Kidney (tissue), 14 donors: ENCODE data around the gene RNF123. TPM values are rescaled to one million over a fixed set of nuclear protein-coding genes. Genes with fewer than 3 reads are reported as not detected.

Experiments used
- DNase-seq, 5 donors: peaks; one replicate each; pipeline ENCODE4 v3.0.0-alpha.2; 2013 to 2020
- FAIRE-seq: peaks from 2 replicates; lab custom pipeline; 2012; peaks lifted over from hg19 to GRCh38; lab: Jason Lieb, UNC
- H3K27ac ChIP-seq, 2 donors: one replicate each; pipeline ENCODE4 v1.7.0; 2013; ENCODE audit warnings: low read depth in 2 of 2, low read length in 2 of 2, inconsistent platforms in 1 of 2
- H3K27me3 ChIP-seq: one replicate; pipeline ENCODE4 v1.7.1; 2013; ENCODE audit warnings: low read length, inconsistent platforms; ENCODE audit not compliant: control insufficient read depth, insufficient read depth
- H3K36me3 ChIP-seq, 3 donors: one replicate each; pipeline versions ENCODE4 v1.7.0 to v1.7.1; 2013; ENCODE audit warnings: low read length in 3 of 3, control low read depth in 1 of 3, inconsistent platforms in 1 of 3; ENCODE audit not compliant: insufficient read depth in 3 of 3, control insufficient read depth in 2 of 3
- H3K4me1 ChIP-seq, 3 donors: one replicate each; pipeline versions ENCODE4 v1.7.0 to v1.7.1; 2013; ENCODE audit warnings: low read length in 3 of 3, inconsistent platforms in 1 of 3, low read depth in 1 of 3; ENCODE audit not compliant: control insufficient read depth in 2 of 3, insufficient read depth in 2 of 3
- H3K4me3 ChIP-seq, 3 donors: one replicate each; pipeline versions ENCODE4 v1.7.0 to v1.8.1; 2013; ENCODE audit warnings: low read length in 3 of 3, control low read depth in 1 of 3, inconsistent platforms in 1 of 3
- H3K9ac ChIP-seq, 3 donors: one replicate each; pipeline versions ENCODE4 v1.7.0 to v1.7.1; 2013; ENCODE audit warnings: low read length in 3 of 3, control low read depth in 1 of 3, inconsistent platforms in 1 of 3
- H3K9me3 ChIP-seq, 3 donors: one replicate each; pipeline versions ENCODE4 v1.7.0 to v1.7.1; 2013; ENCODE audit warnings: low read length in 3 of 3, control low read depth in 1 of 3, inconsistent platforms in 1 of 3; ENCODE audit not compliant: control insufficient read depth in 2 of 3, insufficient read depth in 1 of 3
- CTCF ChIP-seq: IDR thresholded peaks from 3 replicates; pipeline ENCODE4 v1.5.1; 2012; ENCODE audit warnings: mild to moderate bottlenecking, moderate library complexity, borderline replicate concordance; ENCODE audit not compliant: insufficient read depth; ENCODE audit errors: extremely low read depth
- intact Hi-C: fragments of 100-400 bp; cut with DNase I; formaldehyde crosslinking; loops from one replicate; pipeline ENCODE4 v1.11.1; 2022
- polyA plus RNA-seq: library from polyadenylated mRNA; stranded (reverse); fragments of 350-450 nt; fragmentation: Illumina TruSeq; extraction: RNeasy Lipid Tissue Mini Kit (QIAGEN cat#74804); gene quantifications from one replicate; pipeline ENCODE4 v1.2.3, GENCODE V29; 2014; ENCODE audit warnings: low read depth, low replicate concordance; ENCODE audit not compliant: insufficient read depth
- total RNA-seq: library from RNA; stranded (reverse); fragmentation: NEBNext Ultra II Directional; extraction: Animal tissue kit (Norgen Biotek cat#: 25700); gene quantifications from one replicate; pipeline ENCODE4 v1.2.1, GENCODE V29; 2021
- donor health status: control.
- donor health status: control.
- donor health status: control.
- donor health status: control.
- donor health status: control.
- donor health status: DM: yes; HTN: yes; CAD: no.
- donor health status: Normal renal cell carcinoma (clear cell type).

The RNF123 gene
- total and polyA plus RNA-seq, 2 donors from 2014 or later: 41.7 to 43.7 TPM

DNA sequence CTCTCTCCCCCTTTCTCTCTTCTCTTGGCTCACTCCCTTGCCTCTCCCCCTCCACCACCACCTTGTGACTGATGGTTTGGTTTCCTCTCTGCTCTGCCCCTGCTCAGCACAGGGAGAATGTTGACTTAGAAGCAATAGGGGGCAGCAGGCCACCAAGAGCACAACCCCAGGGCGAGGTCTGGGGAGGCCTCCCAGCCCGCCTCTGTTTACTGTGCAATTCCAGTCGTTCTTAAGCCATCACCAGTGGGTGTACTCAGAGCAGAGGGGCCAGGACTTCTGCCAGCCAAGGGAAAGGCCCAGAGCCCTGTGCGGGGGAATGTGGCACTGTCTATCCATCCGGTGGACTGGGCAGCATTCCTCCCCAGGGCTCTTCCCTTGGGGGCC, 21.0 kb upstream of the RNF123 start:
- H3K4me3 ChIP-seq: no peak overlapping the region
- no peak for FAIRE-seq
- no peak for TF ChIP-seq CTCF
- peaks cover 2 to 33% (median 22%) of the 10 kb centered on the region in 3 donors for H3K4me1 ChIP-seq
- intact Hi-C loops: loop anchor here (10.0 kb wide), 1 partner anchor 124 kb away; no protein-coding TSS in a partner anchor
- no peaks in the 10 kb centered on the region for H3K27me3 ChIP-seq
- no peaks in the 10 kb centered on the region for H3K36me3 ChIP-seq
- no peak overlapping the region for H3K27ac ChIP-seq
- no peaks in the 10 kb centered on the region for H3K9me3 ChIP-seq
- DNase-seq: no peak
- H3K9ac ChIP-seq: no peak overlapping the region

GRCh38 chr3:49668861-49669260, 20.5 kb upstream of the RNF123 start:
- Histone ChIP-seq H3K4me3 (no peak overlapping the region), H3K36me3 (no peaks in the 10 kb centered on the region), H3K27me3 (no peaks in the 10 kb centered on the region), H3K4me1 (peaks cover 2 to 33% (median 23%) of the 10 kb centered on the region in 3 donors), H3K27ac (no peak overlapping the region), H3K9me3 (no peaks in the 10 kb centered on the region), H3K9ac (no peak overlapping the region)
- intact Hi-C loops: loop anchor here (10.0 kb wide), 1 partner anchor 124 kb away; no protein-coding TSS in a partner anchor
- TF ChIP-seq CTCF: no peak
- FAIRE-seq (no peak), DNase-seq (peak in 1 of 5 donors; percentile 71)

DNA sequence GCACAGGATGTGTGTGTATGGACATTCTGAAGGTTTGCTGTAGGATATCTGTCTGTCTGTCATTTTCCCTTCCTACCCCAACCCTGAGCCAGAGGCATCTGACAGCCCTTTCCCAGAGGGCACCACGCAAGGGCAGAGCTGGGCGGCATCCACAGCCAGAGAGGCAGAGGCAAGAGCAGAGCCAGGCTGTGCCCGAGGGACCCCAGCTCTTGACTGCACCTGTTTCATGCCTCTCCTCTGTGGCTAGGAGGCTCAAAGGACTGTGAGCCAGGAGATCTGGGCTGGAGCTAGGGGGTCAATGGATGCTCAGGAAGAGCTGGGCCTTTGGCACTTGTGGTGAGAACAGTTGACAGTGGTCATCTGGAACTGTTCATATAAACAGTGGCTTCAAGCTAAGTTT, 20.0 kb upstream of the RNF123 start:
- Histone ChIP-seq H3K27ac (no peak overlapping the region), H3K27me3 (no peaks in the 10 kb centered on the region), H3K9me3 (no peaks in the 10 kb centered on the region), H3K36me3 (no peaks in the 10 kb centered on the region), H3K4me1 (peaks cover 2 to 33% (median 23%) of the 10 kb centered on the region in 3 donors), H3K9ac (no peak overlapping the region), H3K4me3 (no peak overlapping the region)
- intact Hi-C loops: loop anchor here (10.0 kb wide), 1 partner anchor 125 kb away; no protein-coding TSS in a partner anchor
- FAIRE-seq (no peak), DNase-seq (no peak)
- TF ChIP-seq CTCF: no peak

GRCh38 chr3:49670940-49671290, 18.4 kb upstream of the RNF123 start:
- Histone ChIP-seq H3K27ac (peak overlapping the region in 1 of 2 donors; percentile 16), H3K36me3 (peaks cover 0 to under 1% (median 0%) of the 10 kb centered on the region in 3 donors), H3K27me3 (no peaks in the 10 kb centered on the region), H3K9me3 (no peaks in the 10 kb centered on the region), H3K4me3 (no peak overlapping the region), H3K4me1 (peaks cover 2 to 25% (median 25%) of the 10 kb centered on the region in 3 donors), H3K9ac (no peak overlapping the region)
- intact Hi-C loops: no loop called here
- no peak for TF ChIP-seq CTCF
- FAIRE-seq (no peak), DNase-seq (no peak)
